SK-N-SH treated with all-trans-retinoic acid at 6 μM for 48 hours (cell line): ENCODE data around the gene EPB41L4A.

Experiments used
- ARNTL ChIP-seq: fragments of 450-650 bp; formaldehyde crosslinking; IDR thresholded peaks from 2 replicates; pipeline ENCODE4 v1.5.0; 2020; ENCODE audit warnings: low read depth, mild to moderate bottlenecking, moderate library complexity, borderline replicate concordance
- GLIS3 ChIP-seq: fragments of 250-450 bp; sonication (Bioruptor Pico); IDR thresholded peaks from 2 replicates; pipeline ENCODE4 v1.5.0; 2020; ENCODE audit warnings: mild to moderate bottlenecking, moderate library complexity
- ISL1 ChIP-seq: fragments of 250-450 bp; sonication (Bioruptor Pico); IDR thresholded peaks from 2 replicates; pipeline ENCODE4 v2.1.2; 2022; ENCODE audit warnings: mild to moderate bottlenecking, moderate library complexity
- PATZ1 ChIP-seq: fragments of 250-450 bp; sonication (Bioruptor Pico); IDR thresholded peaks from 2 replicates; pipeline ENCODE4 v1.8.0; 2020; ENCODE audit warnings: mild to moderate bottlenecking, moderate library complexity, borderline replicate concordance
- RARB ChIP-seq: fragments of 250-450 bp; sonication (Bioruptor Pico); IDR thresholded peaks from 2 replicates; pipeline ENCODE4 v1.8.0; 2021; ENCODE audit warnings: mild to moderate bottlenecking, moderate library complexity
- TSHZ2 ChIP-seq: fragments of 250-450 bp; sonication (Bioruptor Pico); IDR thresholded peaks from 2 replicates; pipeline ENCODE4 v1.5.0; 2020; ENCODE audit warnings: mild to moderate bottlenecking, moderate library complexity
- ZFP3 ChIP-seq: fragments of 250-450 bp; sonication (Bioruptor Pico); IDR thresholded peaks from 2 replicates; pipeline ENCODE4 v1.5.0; 2020; ENCODE audit warnings: mild to moderate bottlenecking, moderate library complexity
- ZFP30 ChIP-seq: fragments of 450-650 bp; formaldehyde crosslinking; IDR thresholded peaks from 2 replicates; pipeline ENCODE4 v1.5.0; 2022; ENCODE audit warnings: mild to moderate bottlenecking, moderate library complexity
- ZNF8 ChIP-seq: fragments of 450-650 bp; formaldehyde crosslinking; IDR thresholded peaks from 2 replicates; pipeline ENCODE4 v1.5.0; 2020; ENCODE audit warnings: mild to moderate bottlenecking, moderate library complexity

GRCh38 chr5:112219000-112219399, 200.1 kb downstream of the EPB41L4A start:
- TF ChIP-seq PATZ1 (CRISPR knock-in tag) (no peak), ARNTL (no peak), ZFP3 (CRISPR knock-in tag) (no peak), RARB (no peak), ZFP30 (CRISPR knock-in tag) (no peak), GLIS3 (no peak), ZNF8 (no peak), TSHZ2 (CRISPR knock-in tag) (no peak), ISL1 (no peak)
